Esophagus muscularis mucosa (tissue), 4 donors: ENCODE measurements around the gene CPEB3.
"Not testable (repeated sequence)": the region's sequence is repeated elsewhere in the genome, so short reads cannot be mapped to it uniquely, and the experiment has no call there.

Source experiments
- EP300 ChIP-seq: sonication (generic); formaldehyde crosslinking; IDR thresholded peaks from one replicate; pipeline ENCODE4 v1.6.1; 2017; ENCODE audit warnings: antibody characterized with exemption
- POLR2A ChIP-seq: fragments of 450-650 bp; IDR thresholded peaks from one replicate; pipeline ENCODE4 v1.6.1; 2017; ENCODE audit warnings: antibody characterized with exemption, moderate library complexity, mild to moderate bottlenecking, low read depth
- POLR2AphosphoS5 ChIP-seq, 2 donors: sonication (generic); formaldehyde crosslinking; IDR thresholded peaks; one replicate each; pipeline ENCODE4 v1.6.1; 2017; ENCODE audit warnings: antibody characterized with exemption in 2 of 2
- TF ChIP-seq, protein P1 (sequence below), 3 experiments: fragments of 200-600 bp in 2 of 3; fragments of 450-650 bp in 1 of 3; sonication (generic) in 2 of 3; IDR thresholded peaks; one replicate each; pipeline ENCODE4 v1.5.1; 2017 to 2019; ENCODE audit warnings: antibody characterized with exemption in 3 of 3, mild to moderate bottlenecking in 2 of 3, moderate library complexity in 1 of 3

DNA sequence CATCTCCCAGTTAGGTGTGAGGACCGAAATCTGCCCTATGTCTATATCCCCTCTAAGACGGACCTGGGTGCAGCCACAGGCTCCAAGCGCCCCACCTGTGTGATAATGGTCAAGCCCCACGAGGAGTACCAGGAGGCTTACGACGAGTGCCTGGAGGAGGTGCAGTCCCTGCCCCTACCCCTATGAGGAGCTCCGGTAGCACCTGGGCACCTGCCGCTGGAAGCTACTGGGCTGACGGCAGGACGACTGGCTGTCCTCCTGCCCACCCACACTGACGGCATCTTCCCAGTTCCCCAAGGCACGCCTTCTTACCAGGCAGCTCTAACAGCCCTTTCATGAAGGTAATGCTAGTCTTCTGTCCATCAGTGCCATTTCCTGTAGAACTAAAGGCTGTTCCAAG lies 74.3 kb downstream of the CPEB3 start:
- TF ChIP-seq, protein P1, sequence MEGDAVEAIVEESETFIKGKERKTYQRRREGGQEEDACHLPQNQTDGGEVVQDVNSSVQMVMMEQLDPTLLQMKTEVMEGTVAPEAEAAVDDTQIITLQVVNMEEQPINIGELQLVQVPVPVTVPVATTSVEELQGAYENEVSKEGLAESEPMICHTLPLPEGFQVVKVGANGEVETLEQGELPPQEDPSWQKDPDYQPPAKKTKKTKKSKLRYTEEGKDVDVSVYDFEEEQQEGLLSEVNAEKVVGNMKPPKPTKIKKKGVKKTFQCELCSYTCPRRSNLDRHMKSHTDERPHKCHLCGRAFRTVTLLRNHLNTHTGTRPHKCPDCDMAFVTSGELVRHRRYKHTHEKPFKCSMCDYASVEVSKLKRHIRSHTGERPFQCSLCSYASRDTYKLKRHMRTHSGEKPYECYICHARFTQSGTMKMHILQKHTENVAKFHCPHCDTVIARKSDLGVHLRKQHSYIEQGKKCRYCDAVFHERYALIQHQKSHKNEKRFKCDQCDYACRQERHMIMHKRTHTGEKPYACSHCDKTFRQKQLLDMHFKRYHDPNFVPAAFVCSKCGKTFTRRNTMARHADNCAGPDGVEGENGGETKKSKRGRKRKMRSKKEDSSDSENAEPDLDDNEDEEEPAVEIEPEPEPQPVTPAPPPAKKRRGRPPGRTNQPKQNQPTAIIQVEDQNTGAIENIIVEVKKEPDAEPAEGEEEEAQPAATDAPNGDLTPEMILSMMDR (IDR thresholded peaks at IDR 0.05) = not testable (repeated sequence)
- not testable (repeated sequence) for TF ChIP-seq EP300; POLR2A; POLR2AphosphoS5 (IDR thresholded peaks at IDR 0.05)
